DMS 273 (cell line): Measurements from ENCODE around the gene TCF4.
A peak's percentile ranks its signal among the peaks of the same experiment; 100 is the strongest.

Experiments
- DNase-seq: peaks from one replicate; lab custom pipeline; 2025; ENCODE audit not compliant: unreplicated experiment; lab: John Stamatoyannopoulos, UW

The TCF4 gene

DNA sequence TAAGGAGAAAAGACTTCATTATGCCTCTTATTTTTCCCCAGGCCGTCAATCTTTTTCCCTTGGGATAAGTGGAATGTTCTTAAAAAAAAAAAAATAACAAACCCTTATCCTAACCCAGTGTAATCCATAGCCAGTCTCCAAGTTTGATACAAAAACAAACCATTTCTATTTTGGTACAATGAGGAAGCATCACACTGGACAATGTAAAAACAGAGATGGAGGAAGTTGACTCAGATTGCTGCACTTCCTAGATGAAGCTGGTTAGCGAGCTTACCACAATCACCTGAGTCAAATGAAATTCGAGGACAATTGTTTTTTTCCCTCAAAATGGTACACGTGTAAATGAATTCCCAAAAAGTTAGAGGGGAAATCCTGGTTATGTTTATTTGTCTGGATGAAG is 259.7 kb downstream of the TCF4 start:
- no peak for DNase-seq

DNA sequence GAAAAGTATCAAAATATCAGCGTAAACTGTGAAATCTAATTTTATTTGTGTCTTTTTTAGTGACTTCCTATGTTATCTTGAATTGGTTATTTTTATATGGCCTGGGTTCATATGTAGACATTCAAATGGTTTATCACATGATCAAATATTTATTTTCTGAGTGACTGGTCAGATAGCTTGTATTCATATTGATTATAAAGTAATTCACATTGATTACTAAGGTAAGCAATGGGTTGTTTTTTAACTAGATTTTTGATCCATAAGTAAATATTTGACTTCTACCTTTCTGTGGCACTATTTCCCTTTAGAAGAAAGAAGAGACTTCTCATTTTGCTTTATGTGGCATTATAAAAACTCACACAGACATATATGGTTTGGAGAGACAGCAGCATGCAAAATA is 260.5 kb downstream of the TCF4 start:
- no peak for DNase-seq

DNA sequence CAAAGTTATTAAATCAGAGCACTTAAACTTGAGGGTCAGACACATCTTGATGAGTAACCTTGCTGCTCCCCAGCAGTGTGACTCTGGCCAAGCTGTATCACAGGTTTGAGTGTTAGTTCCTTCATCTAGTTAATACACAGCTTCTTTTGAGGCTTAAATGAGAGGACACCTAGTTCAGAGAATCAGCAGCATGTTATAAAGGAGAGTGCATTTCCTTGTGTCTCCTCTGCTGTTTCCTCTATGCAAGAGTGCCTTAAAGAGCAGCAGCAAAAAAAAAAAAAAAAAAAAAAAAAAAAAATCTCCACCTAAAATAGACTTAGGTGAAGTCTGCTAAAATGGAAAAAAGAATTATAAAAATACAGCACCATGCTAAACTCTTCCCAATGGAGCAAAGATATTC is 261.9 kb downstream of the TCF4 start:
- no peak for DNase-seq

- no peak for DNase-seq
These were observed 263.8 kb downstream of the TCF4 start for GRCh38 chr18:55324166-55324565.

DNA sequence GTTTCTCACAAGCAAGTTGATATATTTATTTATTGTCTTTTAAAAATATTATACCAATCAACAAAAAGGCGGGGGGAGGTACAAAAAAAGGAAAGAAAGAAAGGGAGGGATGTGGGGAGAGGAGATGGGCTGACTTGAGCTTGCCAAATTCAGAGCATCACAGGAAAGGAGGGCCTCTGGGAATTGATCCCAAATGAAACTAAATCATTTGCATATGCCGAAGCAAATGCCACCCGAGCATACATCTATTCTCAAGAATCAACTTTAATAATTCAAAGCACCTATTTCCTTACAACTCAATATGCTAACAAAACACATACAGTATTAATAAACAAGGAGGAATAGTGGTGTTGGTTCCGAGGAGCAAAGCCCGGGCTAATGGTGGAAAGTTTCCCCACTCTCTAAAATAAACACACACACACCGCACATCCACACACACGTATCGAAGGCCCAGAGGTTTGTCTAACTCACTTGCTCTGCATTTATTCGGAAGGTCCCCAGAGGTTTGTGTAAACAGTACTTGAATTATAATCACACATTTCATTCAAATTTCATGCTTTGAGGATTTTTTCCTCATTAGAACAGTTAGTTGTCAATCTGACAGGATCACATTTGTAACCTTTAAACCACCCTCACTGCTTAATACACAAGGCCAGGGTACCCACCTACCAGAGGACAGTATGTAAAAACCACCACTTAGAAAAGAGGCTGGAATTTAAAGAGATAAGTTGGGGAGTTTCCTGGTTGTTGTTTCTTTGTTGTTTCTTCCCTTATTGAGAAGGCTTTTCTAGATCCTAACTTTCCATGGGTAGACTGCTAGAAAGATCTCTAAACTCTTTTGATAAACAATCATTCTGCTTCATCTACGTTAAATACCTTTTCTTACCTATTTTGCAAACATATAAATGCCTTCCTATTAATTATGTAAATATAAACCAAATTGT is 264.7 kb downstream of the TCF4 start:
- peak; percentile 68 for DNase-seq

- DNase-seq, result peak; percentile 98
These were observed 265.7 kb downstream of the TCF4 start for GRCh38 chr18:55322178-55322735.

- peak; percentile 96 for DNase-seq
These were observed 266.5 kb downstream of the TCF4 start for GRCh38 chr18:55321265-55322177.

GRCh38 chr18:55320424-55321264 is 267.3 kb downstream of the TCF4 start:
- DNase-seq, result peak; percentile 60

GRCh38 chr18:55319459-55320193 is 268.4 kb downstream of the TCF4 start:
- peak; percentile 38 for DNase-seq

GRCh38 chr18:55318951-55319441 is 269.0 kb downstream of the TCF4 start:
- DNase-seq, result peak; percentile 49

- DNase-seq, result peak; percentile 31
These were observed 270.1 kb downstream of the TCF4 start for GRCh38 chr18:55317864-55318263.

- no peak for DNase-seq
These were observed 270.7 kb downstream of the TCF4 start for GRCh38 chr18:55317324-55317723.

- DNase-seq, result no peak
These were observed 271.4 kb downstream of the TCF4 start for GRCh38 chr18:55316486-55317184.

DNA sequence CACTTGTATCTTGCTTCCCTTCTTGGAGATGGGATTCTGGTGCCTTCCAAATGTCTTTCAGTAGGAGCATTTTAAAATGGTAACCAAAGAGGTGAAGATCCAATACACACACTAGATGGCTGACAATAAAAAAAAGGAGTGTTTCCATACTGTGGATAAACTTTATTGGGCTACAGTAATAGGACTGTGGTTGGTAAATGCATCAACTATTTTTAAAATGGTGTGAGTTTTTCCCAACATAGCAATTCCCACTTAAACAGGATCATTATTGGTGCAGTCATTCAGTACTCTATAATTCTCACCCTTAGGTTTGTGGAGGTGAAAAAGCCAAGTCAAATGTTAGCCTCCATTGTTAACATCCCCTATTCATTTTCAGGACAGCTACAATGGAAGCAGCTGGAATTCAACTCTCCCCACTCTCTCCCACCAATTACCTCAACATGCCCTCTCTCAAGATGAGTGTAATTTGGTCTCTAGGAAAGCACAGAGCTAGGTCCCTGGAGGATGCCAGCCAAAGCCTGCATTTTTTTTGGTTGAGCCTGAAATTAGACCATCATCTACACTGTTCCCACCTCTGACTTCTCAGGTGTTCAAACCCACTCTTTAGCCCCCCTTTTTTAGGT is 273.3 kb downstream of the TCF4 start:
- DNase-seq, result peak; percentile 47

DNA sequence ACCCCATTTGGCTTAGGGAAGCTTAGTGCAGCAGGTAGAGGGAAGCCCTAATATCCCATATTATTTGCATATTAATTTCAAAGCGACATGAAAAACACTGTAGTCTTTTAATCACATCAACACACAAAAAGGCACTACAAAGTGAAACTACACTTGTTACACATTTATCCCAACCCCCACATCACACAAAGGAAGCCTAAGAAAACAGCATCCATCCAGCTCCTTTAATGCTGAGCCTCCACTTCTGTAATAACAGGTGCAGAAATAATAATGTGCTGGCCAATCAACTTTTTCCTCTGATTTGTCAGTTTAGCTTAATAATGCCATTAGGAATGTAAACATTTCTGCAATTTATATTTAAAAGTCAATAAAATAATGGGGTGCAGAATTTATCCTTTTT is 274.0 kb downstream of the TCF4 start:
- DNase-seq, result no peak

DNA sequence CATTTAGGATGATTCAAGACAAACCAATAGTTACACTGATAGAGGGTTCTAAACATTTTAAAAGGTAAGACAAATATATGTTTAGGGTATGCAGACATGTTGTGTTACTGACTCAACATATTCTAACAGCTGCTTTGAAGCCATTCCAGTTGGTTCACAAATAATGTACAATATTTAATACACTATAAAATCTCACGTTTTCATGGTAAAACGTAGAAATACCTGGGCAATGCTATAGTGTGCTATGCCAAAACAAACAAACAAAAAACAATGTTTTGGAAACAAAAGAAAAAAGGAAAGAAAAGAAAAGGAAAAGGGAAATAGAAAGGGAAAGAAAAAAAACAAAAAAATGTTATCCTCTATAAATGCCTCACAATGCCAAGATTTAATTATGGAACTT is 277.1 kb downstream of the TCF4 start:
- no peak for DNase-seq

GRCh38 chr18:55310044-55310676 is 277.8 kb downstream of the TCF4 start:
- no peak for DNase-seq

- DNase-seq, result no peak
These were observed 278.7 kb downstream of the TCF4 start for GRCh38 chr18:55309249-55309648.
